HL-60 (cell line): ENCODE measurements around the gene MRPS22.

Experiments used
- POLR2AphosphoS5 ChIP-seq: IDR thresholded peaks from 2 replicates; pipeline ENCODE4 v1.6.1; 2012; ENCODE audit warnings: low read depth
- TF ChIP-seq, protein P1 (sequence below): IDR thresholded peaks from one replicate; pipeline ENCODE4 v1.5.1; 2011; ENCODE audit warnings: low read length, control low read depth, inconsistent platforms; ENCODE audit not compliant: insufficient read depth
- TF ChIP-seq, protein P2 (sequence below): IDR thresholded peaks from 2 replicates; pipeline ENCODE4 v1.6.1; 2012; ENCODE audit warnings: low read depth; ENCODE audit not compliant: insufficient replicate concordance

- TF ChIP-seq, protein P1, sequence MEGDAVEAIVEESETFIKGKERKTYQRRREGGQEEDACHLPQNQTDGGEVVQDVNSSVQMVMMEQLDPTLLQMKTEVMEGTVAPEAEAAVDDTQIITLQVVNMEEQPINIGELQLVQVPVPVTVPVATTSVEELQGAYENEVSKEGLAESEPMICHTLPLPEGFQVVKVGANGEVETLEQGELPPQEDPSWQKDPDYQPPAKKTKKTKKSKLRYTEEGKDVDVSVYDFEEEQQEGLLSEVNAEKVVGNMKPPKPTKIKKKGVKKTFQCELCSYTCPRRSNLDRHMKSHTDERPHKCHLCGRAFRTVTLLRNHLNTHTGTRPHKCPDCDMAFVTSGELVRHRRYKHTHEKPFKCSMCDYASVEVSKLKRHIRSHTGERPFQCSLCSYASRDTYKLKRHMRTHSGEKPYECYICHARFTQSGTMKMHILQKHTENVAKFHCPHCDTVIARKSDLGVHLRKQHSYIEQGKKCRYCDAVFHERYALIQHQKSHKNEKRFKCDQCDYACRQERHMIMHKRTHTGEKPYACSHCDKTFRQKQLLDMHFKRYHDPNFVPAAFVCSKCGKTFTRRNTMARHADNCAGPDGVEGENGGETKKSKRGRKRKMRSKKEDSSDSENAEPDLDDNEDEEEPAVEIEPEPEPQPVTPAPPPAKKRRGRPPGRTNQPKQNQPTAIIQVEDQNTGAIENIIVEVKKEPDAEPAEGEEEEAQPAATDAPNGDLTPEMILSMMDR, result no peak
- TF ChIP-seq, protein P2, sequence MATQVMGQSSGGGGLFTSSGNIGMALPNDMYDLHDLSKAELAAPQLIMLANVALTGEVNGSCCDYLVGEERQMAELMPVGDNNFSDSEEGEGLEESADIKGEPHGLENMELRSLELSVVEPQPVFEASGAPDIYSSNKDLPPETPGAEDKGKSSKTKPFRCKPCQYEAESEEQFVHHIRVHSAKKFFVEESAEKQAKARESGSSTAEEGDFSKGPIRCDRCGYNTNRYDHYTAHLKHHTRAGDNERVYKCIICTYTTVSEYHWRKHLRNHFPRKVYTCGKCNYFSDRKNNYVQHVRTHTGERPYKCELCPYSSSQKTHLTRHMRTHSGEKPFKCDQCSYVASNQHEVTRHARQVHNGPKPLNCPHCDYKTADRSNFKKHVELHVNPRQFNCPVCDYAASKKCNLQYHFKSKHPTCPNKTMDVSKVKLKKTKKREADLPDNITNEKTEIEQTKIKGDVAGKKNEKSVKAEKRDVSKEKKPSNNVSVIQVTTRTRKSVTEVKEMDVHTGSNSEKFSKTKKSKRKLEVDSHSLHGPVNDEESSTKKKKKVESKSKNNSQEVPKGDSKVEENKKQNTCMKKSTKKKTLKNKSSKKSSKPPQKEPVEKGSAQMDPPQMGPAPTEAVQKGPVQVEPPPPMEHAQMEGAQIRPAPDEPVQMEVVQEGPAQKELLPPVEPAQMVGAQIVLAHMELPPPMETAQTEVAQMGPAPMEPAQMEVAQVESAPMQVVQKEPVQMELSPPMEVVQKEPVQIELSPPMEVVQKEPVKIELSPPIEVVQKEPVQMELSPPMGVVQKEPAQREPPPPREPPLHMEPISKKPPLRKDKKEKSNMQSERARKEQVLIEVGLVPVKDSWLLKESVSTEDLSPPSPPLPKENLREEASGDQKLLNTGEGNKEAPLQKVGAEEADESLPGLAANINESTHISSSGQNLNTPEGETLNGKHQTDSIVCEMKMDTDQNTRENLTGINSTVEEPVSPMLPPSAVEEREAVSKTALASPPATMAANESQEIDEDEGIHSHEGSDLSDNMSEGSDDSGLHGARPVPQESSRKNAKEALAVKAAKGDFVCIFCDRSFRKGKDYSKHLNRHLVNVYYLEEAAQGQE, result no peak
- no peak for TF ChIP-seq POLR2AphosphoS5
These were observed 19.4 kb upstream of the MRPS22 start for GRCh38 chr3:139324456-139324855.
